ENCODE results near the gene DSCAML1. TPM values are rescaled to one million over a fixed set of nuclear protein-coding genes. Genes with fewer than 3 reads are reported as not detected.

The DSCAML1 gene
- total RNA-seq, 2 donors from 2014 or later = 0.33 to 1.6 TPM

DNA sequence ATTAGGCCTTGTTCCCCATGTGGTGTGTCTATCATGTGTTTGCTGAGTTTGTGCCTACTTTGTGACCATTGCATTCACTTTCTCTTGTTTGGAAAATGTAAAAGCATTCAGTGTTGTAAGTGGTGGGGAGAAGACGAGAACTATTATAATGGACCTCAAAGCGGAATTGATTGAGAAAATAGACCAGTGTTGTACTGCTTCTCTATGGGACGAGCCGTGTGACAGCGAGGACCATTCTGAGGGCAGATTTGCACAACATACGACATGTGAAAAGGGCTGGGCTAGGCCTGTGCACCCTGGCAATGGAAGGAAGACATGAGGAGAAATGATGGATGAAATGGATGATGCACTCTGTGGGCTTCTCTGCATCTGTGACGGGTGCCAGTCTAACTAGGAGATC is 233.5 kb downstream of the DSCAML1 start:
- Histone ChIP-seq H3K27me3 (no peaks in the 10 kb centered on the region), H3K36me3 (replicated peaks in 1 of 2; ENCODE audit: insufficient read depth in 1 of 2, low read depth in 2 of 2) (no peaks in the 10 kb centered on the region), H3K9me3 (no peaks in the 10 kb centered on the region), H3K4me1 (no peaks in the 10 kb centered on the region), H3K4me3 (no peak overlapping the region), H3K27ac (no peak overlapping the region)
- TF ChIP-seq, protein P1, sequence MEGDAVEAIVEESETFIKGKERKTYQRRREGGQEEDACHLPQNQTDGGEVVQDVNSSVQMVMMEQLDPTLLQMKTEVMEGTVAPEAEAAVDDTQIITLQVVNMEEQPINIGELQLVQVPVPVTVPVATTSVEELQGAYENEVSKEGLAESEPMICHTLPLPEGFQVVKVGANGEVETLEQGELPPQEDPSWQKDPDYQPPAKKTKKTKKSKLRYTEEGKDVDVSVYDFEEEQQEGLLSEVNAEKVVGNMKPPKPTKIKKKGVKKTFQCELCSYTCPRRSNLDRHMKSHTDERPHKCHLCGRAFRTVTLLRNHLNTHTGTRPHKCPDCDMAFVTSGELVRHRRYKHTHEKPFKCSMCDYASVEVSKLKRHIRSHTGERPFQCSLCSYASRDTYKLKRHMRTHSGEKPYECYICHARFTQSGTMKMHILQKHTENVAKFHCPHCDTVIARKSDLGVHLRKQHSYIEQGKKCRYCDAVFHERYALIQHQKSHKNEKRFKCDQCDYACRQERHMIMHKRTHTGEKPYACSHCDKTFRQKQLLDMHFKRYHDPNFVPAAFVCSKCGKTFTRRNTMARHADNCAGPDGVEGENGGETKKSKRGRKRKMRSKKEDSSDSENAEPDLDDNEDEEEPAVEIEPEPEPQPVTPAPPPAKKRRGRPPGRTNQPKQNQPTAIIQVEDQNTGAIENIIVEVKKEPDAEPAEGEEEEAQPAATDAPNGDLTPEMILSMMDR (IDR thresholded peaks at IDR 0.05) = no peak
- no peak for TF ChIP-seq POLR2A (IDR thresholded peaks at IDR 0.05)
- WGBS, 2 donors = 81 to 87% methylated on average over 7 of the region's 7 CpGs
- DNase-seq (no peak), ATAC-seq (no peak)
- intact Hi-C loops (cut with DNase I) = no loop called here

DNA sequence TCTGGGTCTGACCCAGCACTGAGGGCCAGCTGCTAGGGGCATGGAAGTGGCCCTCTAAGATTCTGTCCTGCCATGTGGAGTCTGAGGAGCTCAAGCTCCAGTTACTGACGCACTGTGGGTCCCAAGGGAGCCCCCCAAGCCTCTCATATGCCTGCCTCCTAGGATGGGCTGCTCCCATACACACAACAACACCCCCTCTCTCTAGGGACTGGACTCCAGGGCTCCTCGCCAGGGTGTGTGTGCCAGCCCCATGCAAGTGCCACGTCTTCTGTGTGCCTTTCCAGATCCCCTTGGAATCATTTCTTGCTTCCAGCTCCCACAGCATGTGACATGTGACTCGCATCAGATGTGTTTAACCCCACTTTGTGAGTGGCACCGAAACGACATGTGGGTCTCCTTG is 234.9 kb downstream of the DSCAML1 start:
- WGBS, 2 donors = 33 to 66% methylated on average over 5 to 6 of the region's 6 CpGs

DNA sequence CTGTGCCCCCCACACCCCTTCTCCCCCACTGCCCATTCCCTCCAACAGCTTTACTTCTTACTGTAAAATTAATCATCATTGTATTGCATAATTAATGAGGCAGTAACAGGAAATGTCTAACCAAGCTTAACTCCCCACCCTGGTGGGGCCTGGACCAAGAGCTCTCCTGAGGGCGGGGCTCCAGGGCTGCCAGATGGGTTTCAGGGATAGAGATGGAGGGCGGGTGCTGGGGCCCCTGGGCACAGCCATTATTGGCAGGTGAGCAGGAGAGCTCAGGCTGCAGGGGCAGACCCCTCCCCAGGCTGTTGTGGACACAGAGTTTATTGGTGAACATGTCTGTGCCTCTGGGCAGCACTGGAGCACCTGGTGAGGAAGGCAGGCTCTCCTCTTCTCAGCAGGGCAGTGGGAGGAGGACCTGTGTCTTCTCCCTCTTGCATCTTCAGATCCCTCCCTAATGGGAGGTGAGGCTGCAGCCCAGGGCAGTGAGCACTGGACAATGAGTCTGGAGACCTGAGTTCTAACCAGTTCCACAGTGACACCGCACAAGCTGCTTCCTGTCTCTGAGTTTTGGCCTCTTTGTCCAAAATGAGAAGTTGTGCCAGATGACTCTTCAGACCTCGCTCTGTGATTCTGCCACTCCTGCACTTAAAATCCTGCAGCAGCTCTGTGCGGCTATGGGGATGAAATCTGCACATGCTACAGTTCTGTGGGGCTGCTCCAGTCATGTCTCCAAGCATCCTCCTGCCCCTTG is 236.1 kb downstream of the DSCAML1 start:
- no peak overlapping the region for H3K4me3 ChIP-seq
- no peaks in the 10 kb centered on the region for H3K27me3 ChIP-seq
- WGBS, 2 donors = 61% methylated on average over 5 of the region's 5 CpGs
- TF ChIP-seq, protein P1 (IDR thresholded peaks at IDR 0.05) = no peak
- no peak for TF ChIP-seq POLR2A (IDR thresholded peaks at IDR 0.05)
- DNase-seq (no peak), ATAC-seq (no peak)
- H3K27ac ChIP-seq = no peak overlapping the region
- intact Hi-C loops (cut with DNase I) = no loop called here
- H3K36me3 ChIP-seq (replicated peaks in 1 of 2; ENCODE audit: insufficient read depth in 1 of 2, low read depth in 2 of 2) = no peaks in the 10 kb centered on the region
- H3K9me3 ChIP-seq = no peaks in the 10 kb centered on the region
- no peaks in the 10 kb centered on the region for H3K4me1 ChIP-seq

More for the DNA sequence above, 234.9 kb downstream of the DSCAML1 start:
- Histone ChIP-seq H3K4me3 (no peak overlapping the region), H3K4me1 (no peaks in the 10 kb centered on the region), H3K27ac (no peak overlapping the region), H3K27me3 (no peaks in the 10 kb centered on the region), H3K36me3 (replicated peaks in 1 of 2; ENCODE audit: insufficient read depth in 1 of 2, low read depth in 2 of 2) (no peaks in the 10 kb centered on the region), H3K9me3 (no peaks in the 10 kb centered on the region)
- ATAC-seq (no peak), DNase-seq (no peak)
- intact Hi-C loops (cut with DNase I) = no loop called here
- no peak for TF ChIP-seq POLR2A (IDR thresholded peaks at IDR 0.05)
- TF ChIP-seq, protein P1 (IDR thresholded peaks at IDR 0.05) = no peak

DNA sequence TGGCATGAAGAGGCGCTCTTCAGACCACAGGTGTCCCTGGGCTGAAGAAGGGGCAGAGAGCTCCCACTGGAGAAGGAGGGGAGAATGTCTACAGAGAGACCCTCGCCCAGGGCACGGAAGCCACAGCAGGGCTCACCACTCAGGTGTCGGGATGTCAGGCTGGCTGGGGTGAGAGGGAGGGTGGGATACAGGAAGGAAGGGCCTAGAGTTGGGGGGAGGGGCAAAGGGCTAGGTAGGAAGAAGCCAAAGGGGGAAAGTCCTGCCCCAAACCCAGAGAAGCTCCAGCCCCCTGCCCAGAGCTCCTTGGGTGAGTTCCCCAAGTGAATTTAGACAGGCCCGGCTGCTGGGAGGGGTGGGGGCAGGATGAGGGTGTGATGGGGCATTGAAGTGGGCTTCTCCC is 237.3 kb downstream of the DSCAML1 start:
- intact Hi-C loops (cut with DNase I) = no loop called here
- H3K9me3 ChIP-seq = no peaks in the 10 kb centered on the region
- H3K4me3 ChIP-seq = no peak overlapping the region
- no peaks in the 10 kb centered on the region for H3K27me3 ChIP-seq
- DNase-seq = no peak
- no peak for ATAC-seq
- H3K36me3 ChIP-seq (replicated peaks in 1 of 2; ENCODE audit: insufficient read depth in 1 of 2, low read depth in 2 of 2) = no peaks in the 10 kb centered on the region
- H3K4me1 ChIP-seq = no peaks in the 10 kb centered on the region
- TF ChIP-seq, protein P1 (IDR thresholded peaks at IDR 0.05) = no peak
- TF ChIP-seq POLR2A (IDR thresholded peaks at IDR 0.05) = no peak
- H3K27ac ChIP-seq = no peak overlapping the region
- 70 to 76% methylated on average over 5 of the region's 5 CpGs for WGBS, 2 donors

DNA sequence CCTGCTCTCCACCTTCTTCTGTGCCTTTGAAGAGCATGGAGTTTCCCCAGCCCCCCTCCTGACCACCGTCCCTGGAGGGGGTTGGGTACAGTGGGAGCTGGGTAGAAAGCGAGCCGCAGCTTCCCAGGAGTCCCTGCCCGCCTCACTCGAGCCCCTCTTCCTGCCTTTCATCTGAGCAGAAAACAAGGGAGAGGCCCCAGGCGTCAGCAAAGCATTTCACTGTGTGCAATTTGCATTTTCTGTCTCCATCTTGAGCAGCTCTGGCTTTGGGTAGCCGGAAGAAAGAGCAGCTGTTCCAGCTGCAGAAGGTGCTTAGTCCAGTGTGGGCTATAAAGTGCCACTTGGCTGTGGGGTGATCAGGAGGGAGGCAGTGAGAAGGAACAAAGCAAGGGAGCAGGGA is 239.7 kb downstream of the DSCAML1 start:
- no peaks in the 10 kb centered on the region for H3K27me3 ChIP-seq
- no peaks in the 10 kb centered on the region for H3K4me1 ChIP-seq
- TF ChIP-seq, protein P1 (IDR thresholded peaks at IDR 0.05) = no peak
- TF ChIP-seq POLR2A (IDR thresholded peaks at IDR 0.05) = no peak
- no peaks in the 10 kb centered on the region for H3K36me3 ChIP-seq (replicated peaks in 1 of 2; ENCODE audit: insufficient read depth in 1 of 2, low read depth in 2 of 2)
- intact Hi-C loops (cut with DNase I) = no loop called here
- 57% methylated on average over 2 to 7 of the region's 7 CpGs for whole genome bisulfite sequencing, 2 donors
- H3K9me3 ChIP-seq = no peaks in the 10 kb centered on the region
- no peak for ATAC-seq
- DNase-seq = no peak
- no peak overlapping the region for H3K27ac ChIP-seq
- H3K4me3 ChIP-seq = no peak overlapping the region
